Peyer's patch (tissue), 4 donors: ENCODE measurements around the gene SRCIN1.
"Not testable (repeated sequence)": the region's sequence is repeated elsewhere in the genome, so short reads cannot be mapped to it uniquely, and the experiment has no call there.

Source experiments
- POLR2A ChIP-seq, 2 donors: fragments of 450-650 bp; IDR thresholded peaks; one replicate each; pipeline ENCODE4 v1.5.1; 2017; ENCODE audit warnings: antibody characterized with exemption in 2 of 2, mild to moderate bottlenecking in 2 of 2, moderate library complexity in 2 of 2
- TF ChIP-seq, protein P1 (sequence below), 6 experiments: fragments of 450-650 bp in 4 of 6; fragments of 200-600 bp in 2 of 6; sonication (generic) in 1 of 6; IDR thresholded peaks; one replicate each; pipeline ENCODE4 v1.5.1; 2017 to 2019; ENCODE audit warnings: antibody characterized with exemption in 6 of 6, mild to moderate bottlenecking in 3 of 6, moderate library complexity in 1 of 6

DNA sequence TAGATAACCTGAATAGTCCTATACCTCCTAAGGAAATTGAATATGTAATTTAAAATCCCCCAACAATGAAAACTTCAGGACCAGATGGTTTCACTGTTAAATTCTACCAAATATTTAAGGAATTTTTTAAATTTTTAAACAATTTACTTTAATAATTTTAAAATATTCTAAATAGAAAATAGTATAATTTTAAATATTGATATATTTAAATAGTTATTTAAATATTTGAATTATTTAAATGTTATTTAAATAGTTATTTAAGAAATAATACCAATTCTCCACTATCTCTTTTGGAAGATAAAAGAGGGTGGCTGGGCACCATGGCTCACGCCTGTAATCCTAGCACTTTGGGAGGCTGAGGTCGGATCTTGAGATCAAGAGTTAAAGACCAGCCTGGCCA, 104.0 kb downstream of the SRCIN1 start:
- TF ChIP-seq POLR2A (IDR thresholded peaks at IDR 0.05): not testable (repeated sequence)
- TF ChIP-seq, protein P1, sequence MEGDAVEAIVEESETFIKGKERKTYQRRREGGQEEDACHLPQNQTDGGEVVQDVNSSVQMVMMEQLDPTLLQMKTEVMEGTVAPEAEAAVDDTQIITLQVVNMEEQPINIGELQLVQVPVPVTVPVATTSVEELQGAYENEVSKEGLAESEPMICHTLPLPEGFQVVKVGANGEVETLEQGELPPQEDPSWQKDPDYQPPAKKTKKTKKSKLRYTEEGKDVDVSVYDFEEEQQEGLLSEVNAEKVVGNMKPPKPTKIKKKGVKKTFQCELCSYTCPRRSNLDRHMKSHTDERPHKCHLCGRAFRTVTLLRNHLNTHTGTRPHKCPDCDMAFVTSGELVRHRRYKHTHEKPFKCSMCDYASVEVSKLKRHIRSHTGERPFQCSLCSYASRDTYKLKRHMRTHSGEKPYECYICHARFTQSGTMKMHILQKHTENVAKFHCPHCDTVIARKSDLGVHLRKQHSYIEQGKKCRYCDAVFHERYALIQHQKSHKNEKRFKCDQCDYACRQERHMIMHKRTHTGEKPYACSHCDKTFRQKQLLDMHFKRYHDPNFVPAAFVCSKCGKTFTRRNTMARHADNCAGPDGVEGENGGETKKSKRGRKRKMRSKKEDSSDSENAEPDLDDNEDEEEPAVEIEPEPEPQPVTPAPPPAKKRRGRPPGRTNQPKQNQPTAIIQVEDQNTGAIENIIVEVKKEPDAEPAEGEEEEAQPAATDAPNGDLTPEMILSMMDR (IDR thresholded peaks at IDR 0.05): not testable (repeated sequence)
